ENCODE measurements around the gene SIRT7.
"Not testable (repeated sequence)": the region's sequence is repeated elsewhere in the genome, so short reads cannot be mapped to it uniquely, and the experiment has no call there.

- TF ChIP-seq POLR2AphosphoS5, POLR2A, POU2F2, TAF1 (IDR thresholded peaks at IDR 0.05; ENCODE audit: low read depth, low read length): not testable (repeated sequence)
Measured at GRCh38 chr17:81918333-81918669, 325 bp upstream of the SIRT7 start.

Data from GM12891 (cell line).